Measurements from ENCODE around the gene PSRC1. TPM values are rescaled to one million over a fixed set of nuclear protein-coding genes. Genes with fewer than 3 reads are reported as not detected.

The PSRC1 gene
- polyA plus RNA-seq, 1 of the 3 experiments (the other 2 are of a cell fraction), result 19.4 TPM

GRCh38 chr1:109301874-109302273 is 18.9 kb upstream of the PSRC1 start:
- Histone ChIP-seq H3K4me1 (ENCODE audit: control insufficient read depth in 1 of 2, insufficient read depth in 2 of 2, low read depth in 1 of 2, low read length in 1 of 2) (peaks cover 9 to 20% of the 10 kb centered on the region in 2 experiments), H3K9me2 (no peaks in the 10 kb centered on the region), H3K27me3 (ENCODE audit: insufficient read depth) (no peaks in the 10 kb centered on the region), H3K9me3 (no peaks in the 10 kb centered on the region), H3K79me2 (ENCODE audit: insufficient read depth) (no peaks in the 10 kb centered on the region), H3K4me2 (no peak overlapping the region), H4K20me1 (ENCODE audit: insufficient read depth) (no peaks in the 10 kb centered on the region), H2AFZ (ENCODE audit: low read depth) (no peak overlapping the region), H3K9ac (no peak overlapping the region), H3K27ac (ENCODE audit: low read depth in 2 of 2, low read length in 1 of 2) (no peak overlapping the region), H3K4me3 (ENCODE audit: low read depth in 2 of 2, low read length in 1 of 2) (no peak overlapping the region), H3K36me3 (replicated peaks in 1 of 2; ENCODE audit: control insufficient read depth in 1 of 2, insufficient read depth in 2 of 2, low read length in 1 of 2) (no peaks in the 10 kb centered on the region), H3F3A (replicated peaks; ENCODE audit: insufficient read depth) (peaks cover 9% of the 10 kb centered on the region)
- TF ChIP-seq RCOR1 (IDR thresholded peaks at IDR 0.05; ENCODE audit: low read length) (no peak), TEAD4 (IDR thresholded peaks at IDR 0.05; ENCODE audit: borderline replicate concordance, insufficient read depth) (no peak), ELF1 (IDR thresholded peaks at IDR 0.05) (no peak), RXRA (IDR thresholded peaks at IDR 0.05; ENCODE audit: borderline replicate concordance, low read depth) (no peak), MAX (IDR thresholded peaks at IDR 0.05; ENCODE audit: low read depth) (no peak), FOXM1 (IDR thresholded peaks at IDR 0.05; ENCODE audit: low read depth) (no peak), FOSL2 (IDR thresholded peaks at IDR 0.05; ENCODE audit: borderline replicate concordance, low read depth) (no peak), MXI1 (IDR thresholded peaks at IDR 0.05; ENCODE audit: low read depth, low read length) (no peak), YY1 (IDR thresholded peaks at IDR 0.05; ENCODE audit: low read depth) (no peak), RFX5 (IDR thresholded peaks at IDR 0.05; ENCODE audit: low read length) (no peak), TCF12 (IDR thresholded peaks at IDR 0.05) (no peak), GABPA (IDR thresholded peaks at IDR 0.05; ENCODE audit: low read depth) (no peak)
- POLR2A ChIA-PET, result no interaction called here
- CTCF ChIA-PET, result no interaction called here
- no peak for DNase-seq
- WGBS (ENCODE audit: low lambda C conversion rate), result 79% methylated on average over 5 of the region's 5 CpGs

GRCh38 chr1:109300650-109301151 is 17.8 kb upstream of the PSRC1 start:
- Histone ChIP-seq H3K9me2 (no peaks in the 10 kb centered on the region), H3K27me3 (ENCODE audit: insufficient read depth) (no peaks in the 10 kb centered on the region), H2AFZ (ENCODE audit: low read depth) (no peak overlapping the region), H3K4me3 (ENCODE audit: low read depth in 2 of 2, low read length in 1 of 2) (no peak overlapping the region), H3K9ac (no peak overlapping the region), H3F3A (replicated peaks; ENCODE audit: insufficient read depth) (peaks cover 9% of the 10 kb centered on the region), H3K4me2 (no peak overlapping the region), H3K4me1 (ENCODE audit: control insufficient read depth in 1 of 2, insufficient read depth in 2 of 2, low read depth in 1 of 2, low read length in 1 of 2) (peaks cover 9 to 20% of the 10 kb centered on the region in 2 experiments), H3K9me3 (no peaks in the 10 kb centered on the region), H4K20me1 (ENCODE audit: insufficient read depth) (no peaks in the 10 kb centered on the region), H3K79me2 (ENCODE audit: insufficient read depth) (no peaks in the 10 kb centered on the region), H3K27ac (ENCODE audit: low read depth in 2 of 2, low read length in 1 of 2) (no peak overlapping the region), H3K36me3 (replicated peaks in 1 of 2; ENCODE audit: control insufficient read depth in 1 of 2, insufficient read depth in 2 of 2, low read length in 1 of 2) (no peaks in the 10 kb centered on the region)
- ChIA-PET POLR2A (no interaction called here), CTCF (no interaction called here)
- no peak for TF ChIP-seq JUND (IDR thresholded peaks at IDR 0.05)
- TF ChIP-seq EZH2phosphoT487 (IDR thresholded peaks at IDR 0.05; ENCODE audit: borderline replicate concordance, low read depth), result no peak
- TF ChIP-seq TEAD4 (IDR thresholded peaks at IDR 0.05; ENCODE audit: borderline replicate concordance, insufficient read depth), result no peak
- no peak for TF ChIP-seq IRF3 (IDR thresholded peaks at IDR 0.05; ENCODE audit: low read depth, low read length)
- 94% methylated on average over 15 of the region's 16 CpGs for WGBS (ENCODE audit: low lambda C conversion rate)
- DNase-seq, result no peak

Measured in SK-N-SH (cell line).